ENCODE results near the gene ZNF28. TPM values are rescaled to one million over a fixed set of nuclear protein-coding genes. Genes with fewer than 3 reads are reported as not detected.
"Not testable (repeated sequence)": the region's sequence is repeated elsewhere in the genome, so short reads cannot be mapped to it uniquely, and the experiment has no call there.

Gene ZNF28
- total RNA-seq, 1 experiment from 2014 or later, result 16.4 TPM

GRCh38 chr19:52778811-52779210, 42.6 kb downstream of the ZNF28 start:
- CTCF ChIA-PET, result no interaction called here
- Mint-ChIP-seq H3K27me3 (ENCODE audit: unreplicated experiment) (no peaks in the 10 kb centered on the region), H3K4me3 (ENCODE audit: low read depth, unreplicated experiment) (no peak overlapping the region), H3K9me3 (ENCODE audit: low read depth, unreplicated experiment) (peaks cover 17% of the 10 kb centered on the region), H3K27ac (ENCODE audit: unreplicated experiment) (no peak overlapping the region), H3K36me3 (ENCODE audit: insufficient read depth, unreplicated experiment) (peaks cover 38% of the 10 kb centered on the region), H3K4me1 (ENCODE audit: low read depth, unreplicated experiment) (no peaks in the 10 kb centered on the region)
- DNase-seq, result no peak
- no TSS peak for BruUV-seq (replicated peaks)
- TF ChIP-seq, protein P1, sequence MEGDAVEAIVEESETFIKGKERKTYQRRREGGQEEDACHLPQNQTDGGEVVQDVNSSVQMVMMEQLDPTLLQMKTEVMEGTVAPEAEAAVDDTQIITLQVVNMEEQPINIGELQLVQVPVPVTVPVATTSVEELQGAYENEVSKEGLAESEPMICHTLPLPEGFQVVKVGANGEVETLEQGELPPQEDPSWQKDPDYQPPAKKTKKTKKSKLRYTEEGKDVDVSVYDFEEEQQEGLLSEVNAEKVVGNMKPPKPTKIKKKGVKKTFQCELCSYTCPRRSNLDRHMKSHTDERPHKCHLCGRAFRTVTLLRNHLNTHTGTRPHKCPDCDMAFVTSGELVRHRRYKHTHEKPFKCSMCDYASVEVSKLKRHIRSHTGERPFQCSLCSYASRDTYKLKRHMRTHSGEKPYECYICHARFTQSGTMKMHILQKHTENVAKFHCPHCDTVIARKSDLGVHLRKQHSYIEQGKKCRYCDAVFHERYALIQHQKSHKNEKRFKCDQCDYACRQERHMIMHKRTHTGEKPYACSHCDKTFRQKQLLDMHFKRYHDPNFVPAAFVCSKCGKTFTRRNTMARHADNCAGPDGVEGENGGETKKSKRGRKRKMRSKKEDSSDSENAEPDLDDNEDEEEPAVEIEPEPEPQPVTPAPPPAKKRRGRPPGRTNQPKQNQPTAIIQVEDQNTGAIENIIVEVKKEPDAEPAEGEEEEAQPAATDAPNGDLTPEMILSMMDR (IDR thresholded peaks at IDR 0.05; ENCODE audit: unreplicated experiment), result no peak
- intact Hi-C loops (cut with micrococcal nuclease; ENCODE audit: unreplicated experiment), result no loop called here

DNA sequence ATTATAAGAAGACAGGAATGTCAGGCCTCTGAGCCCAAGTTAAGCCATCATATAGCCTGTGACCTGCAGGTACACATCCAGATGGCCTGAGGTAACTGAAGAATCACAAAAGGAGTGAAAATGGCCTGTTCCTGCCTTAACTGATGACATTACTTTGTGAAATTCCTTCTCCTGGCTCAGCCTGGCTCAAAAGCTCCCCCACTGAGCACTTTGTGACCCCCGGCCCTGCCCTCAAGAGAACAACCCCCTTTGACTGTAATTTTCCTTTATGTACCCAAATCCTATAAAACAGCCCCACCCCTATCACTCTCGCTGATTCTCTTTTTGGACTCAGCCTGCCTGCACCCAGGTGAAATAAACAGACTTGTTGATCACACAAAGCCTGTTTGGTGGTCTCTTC, 65.0 kb downstream of the ZNF28 start:
- CTCF ChIA-PET; H3K36me3 Mint-ChIP-seq (ENCODE audit: insufficient read depth, unreplicated experiment); H3K4me3 Mint-ChIP-seq (ENCODE audit: low read depth, unreplicated experiment); H3K27ac Mint-ChIP-seq (ENCODE audit: unreplicated experiment); DNase-seq; intact Hi-C loops (cut with micrococcal nuclease; ENCODE audit: unreplicated experiment); H3K4me1 Mint-ChIP-seq (ENCODE audit: low read depth, unreplicated experiment); BruUV-seq (replicated peaks); H3K27me3 Mint-ChIP-seq (ENCODE audit: unreplicated experiment): not testable (repeated sequence)
- H3K9me3 Mint-ChIP-seq (ENCODE audit: low read depth, unreplicated experiment), result peaks cover 23% of the 10 kb centered on the region

GRCh38 chr19:52749780-52750179, 71.7 kb downstream of the ZNF28 start:
- intact Hi-C loops (cut with micrococcal nuclease; ENCODE audit: unreplicated experiment), result no loop called here
- H3K9me3 Mint-ChIP-seq (ENCODE audit: low read depth, unreplicated experiment), result peaks cover 13% of the 10 kb centered on the region
- BruUV-seq (replicated peaks), result no TSS peak
- no peaks in the 10 kb centered on the region for H3K4me1 Mint-ChIP-seq (ENCODE audit: low read depth, unreplicated experiment)
- no peak for DNase-seq
- TF ChIP-seq, protein P1 (IDR thresholded peaks at IDR 0.05; ENCODE audit: unreplicated experiment), result no peak
- H3K27ac Mint-ChIP-seq (ENCODE audit: unreplicated experiment), result no peak overlapping the region
- no peaks in the 10 kb centered on the region for H3K27me3 Mint-ChIP-seq (ENCODE audit: unreplicated experiment)
- H3K4me3 Mint-ChIP-seq (ENCODE audit: low read depth, unreplicated experiment), result no peak overlapping the region
- no peaks in the 10 kb centered on the region for H3K36me3 Mint-ChIP-seq (ENCODE audit: insufficient read depth, unreplicated experiment)
- CTCF ChIA-PET, result no interaction called here

DNA sequence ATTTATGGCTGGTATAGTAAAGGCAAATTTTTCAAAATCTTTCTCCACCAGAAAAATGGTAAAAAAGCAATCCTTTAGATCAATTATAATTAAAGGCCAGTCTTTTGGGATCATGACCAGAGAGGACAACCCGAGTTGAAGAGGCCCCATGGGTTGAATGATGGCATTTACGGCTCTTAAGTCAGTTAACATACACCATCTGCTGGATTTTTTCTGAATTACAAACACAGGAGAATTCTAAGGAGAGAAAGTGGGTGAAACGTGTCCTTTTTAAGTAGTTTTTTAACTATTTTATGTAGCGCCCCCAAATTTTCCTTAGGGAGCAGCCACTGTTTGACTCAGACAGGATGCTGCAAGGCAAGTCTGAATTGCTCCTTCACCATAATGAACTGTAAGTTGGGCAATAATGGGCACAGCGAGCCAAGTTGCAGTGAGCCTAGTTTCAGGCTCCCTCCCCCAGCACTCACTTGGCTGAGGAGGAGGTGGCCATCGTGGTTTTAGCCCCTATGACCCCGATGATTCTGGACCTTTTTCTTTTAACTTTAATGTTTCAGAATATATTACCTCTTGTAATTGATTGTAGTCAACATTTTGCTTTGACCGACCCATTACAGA, 73.0 kb downstream of the ZNF28 start:
- TF ChIP-seq, protein P1 (IDR thresholded peaks at IDR 0.05; ENCODE audit: unreplicated experiment), result no peak
- CTCF ChIA-PET, result no interaction called here
- peaks cover 14% of the 10 kb centered on the region for H3K9me3 Mint-ChIP-seq (ENCODE audit: low read depth, unreplicated experiment)
- intact Hi-C loops (cut with micrococcal nuclease; ENCODE audit: unreplicated experiment), result no loop called here
- H3K27ac Mint-ChIP-seq (ENCODE audit: unreplicated experiment), result no peak overlapping the region
- no TSS peak for BruUV-seq (replicated peaks)
- peaks cover 4% of the 10 kb centered on the region for H3K36me3 Mint-ChIP-seq (ENCODE audit: insufficient read depth, unreplicated experiment)
- H3K4me3 Mint-ChIP-seq (ENCODE audit: low read depth, unreplicated experiment), result no peak overlapping the region
- H3K4me1 Mint-ChIP-seq (ENCODE audit: low read depth, unreplicated experiment), result no peaks in the 10 kb centered on the region
- no peak for DNase-seq
- H3K27me3 Mint-ChIP-seq (ENCODE audit: unreplicated experiment), result no peaks in the 10 kb centered on the region

Other genes with a start within 250 kb of the ZNF28 start
- gene ZNF83, start 183.3 kb downstream of the ZNF28 start, total RNA-seq (2022), result 5.3 and 9.5 TPM in 2 replicates
- 14.1 and 19.8 TPM in 2 replicates for gene ZNF611, start 86.6 kb downstream of the ZNF28 start, total RNA-seq (2022)
- 18.4 and 23.4 TPM in 2 replicates for gene ZNF600, start 34.8 kb downstream of the ZNF28 start, total RNA-seq (2022)
- 21.1 and 24.9 TPM in 2 replicates for gene ZNF468, start 36.0 kb upstream of the ZNF28 start, total RNA-seq (2022)
- 2.5 and 7.8 TPM in 2 replicates for gene ZNF320, start 76.0 kb upstream of the ZNF28 start, total RNA-seq (2022)
- 25.5 and 27.0 TPM in 2 replicates for gene ZNF888, start 101.8 kb upstream of the ZNF28 start, total RNA-seq (2022)
- gene ZNF816, start 141.2 kb upstream of the ZNF28 start, total RNA-seq (2022), result 16.5 and 17.5 TPM in 2 replicates
- gene ERVV-1, start 192.3 kb upstream of the ZNF28 start, total RNA-seq (2022), result not detected in 2 replicates
- gene ERVV-2, start 223.1 kb upstream of the ZNF28 start, total RNA-seq (2022), result not detected in 2 replicates